NCI-H2227 (cell line): ENCODE data around the gene TMEM204.
"Not testable (repeated sequence)": the region's sequence is repeated elsewhere in the genome, so short reads cannot be mapped to it uniquely, and the experiment has no call there.

Experiments used
- DNase-seq: peaks from one replicate; lab custom pipeline; 2025; ENCODE audit not compliant: unreplicated experiment; lab: John Stamatoyannopoulos, UW

TMEM204 gene

GRCh38 chr16:1590930-1591705 lies 57.7 kb downstream of the TMEM204 start:
- DNase-seq: no peak

GRCh38 chr16:1592446-1592845 lies 59.0 kb downstream of the TMEM204 start:
- DNase-seq: no peak

GRCh38 chr16:1595511-1595910 lies 62.0 kb downstream of the TMEM204 start:
- DNase-seq: not testable (repeated sequence)

- no peak for DNase-seq
Measured at GRCh38 chr16:1596516-1596915, 63.0 kb downstream of the TMEM204 start.

GRCh38 chr16:1597154-1597553 lies 63.7 kb downstream of the TMEM204 start:
- no peak for DNase-seq

- no peak for DNase-seq
Measured at GRCh38 chr16:1601031-1601430, 67.6 kb downstream of the TMEM204 start.

- no peak for DNase-seq
Measured at GRCh38 chr16:1601489-1601888, 68.0 kb downstream of the TMEM204 start.

- no peak for DNase-seq
Measured at GRCh38 chr16:1602285-1602684, 68.8 kb downstream of the TMEM204 start.
